GM23248 (cell line): ENCODE results near the gene DEPP1. TPM values are rescaled to one million over a fixed set of nuclear protein-coding genes. Genes with fewer than 3 reads are reported as not detected.

Source experiments
- DNase-seq: peaks from one replicate; pipeline ENCODE4 v3.0.0-alpha.2; 2015
- H2AFZ ChIP-seq: fragments of 200-600 bp; sonication (generic); 2 replicates; pipeline ENCODE4 v1.6.1; 2016; ENCODE audit warnings: antibody characterized with exemption
- H3F3A ChIP-seq: fragments of 200-600 bp; sonication (generic); 2 replicates; pipeline ENCODE4 v1.6.1; 2016; ENCODE audit warnings: mild to moderate bottlenecking, antibody characterized with exemption, mixed run types; ENCODE audit not compliant: insufficient read depth
- H3K27ac ChIP-seq: fragments of 200-600 bp; sonication (generic); 2 replicates; pipeline ENCODE4 v1.5.1; 2016; ENCODE audit warnings: mild to moderate bottlenecking
- H3K27me3 ChIP-seq: fragments of 200-600 bp; sonication (generic); replicated peaks from 2 replicates; pipeline ENCODE4 v1.6.1; 2016; ENCODE audit warnings: mild to moderate bottlenecking; ENCODE audit not compliant: insufficient read depth
- H3K36me3 ChIP-seq: fragments of 200-600 bp; sonication (generic); 2 replicates; pipeline ENCODE4 v1.6.1; 2016; ENCODE audit warnings: low read depth, mild to moderate bottlenecking
- H3K4me1 ChIP-seq: fragments of 200-600 bp; sonication (generic); 2 replicates; pipeline ENCODE4 v1.6.1; 2016; ENCODE audit warnings: mild to moderate bottlenecking; ENCODE audit not compliant: insufficient read depth
- H3K4me2 ChIP-seq: fragments of 200-600 bp; sonication (generic); one replicate; pipeline ENCODE4 v1.6.1; 2016; ENCODE audit warnings: mild to moderate bottlenecking; ENCODE audit not compliant: unreplicated experiment
- H3K4me3 ChIP-seq: fragments of 200-600 bp; sonication (generic); 2 replicates; pipeline ENCODE4 v1.5.1; 2016; ENCODE audit warnings: mild to moderate bottlenecking
- H3K79me2 ChIP-seq: fragments of 200-600 bp; sonication (generic); 2 replicates; pipeline ENCODE4 v1.6.1; 2016; ENCODE audit warnings: mild to moderate bottlenecking; ENCODE audit not compliant: insufficient read depth
- H3K9ac ChIP-seq: fragments of 200-600 bp; sonication (generic); 2 replicates; pipeline ENCODE4 v1.6.1; 2016; ENCODE audit warnings: mild to moderate bottlenecking
- H3K9me2 ChIP-seq: fragments of 200-600 bp; sonication (generic); 2 replicates; pipeline ENCODE4 v1.6.1; 2016; ENCODE audit warnings: mixed run types, mild to moderate bottlenecking, moderate library complexity; ENCODE audit not compliant: insufficient read depth
- H3K9me3 ChIP-seq: fragments of 200-600 bp; sonication (generic); one replicate; pipeline ENCODE4 v1.6.1; 2017; ENCODE audit warnings: low read depth
- H4K20me1 ChIP-seq: fragments of 200-600 bp; sonication (generic); 2 replicates; pipeline ENCODE4 v1.6.0; 2016; ENCODE audit not compliant: insufficient read depth
- EZH2 ChIP-seq: fragments of 200-600 bp; sonication (generic); IDR thresholded peaks from 2 replicates; pipeline ENCODE4 v1.6.1; 2018; ENCODE audit warnings: antibody characterized with exemption, mild to moderate bottlenecking; ENCODE audit not compliant: insufficient read depth, poor library complexity, severe bottlenecking
- EZH2phosphoT487 ChIP-seq: fragments of 200-600 bp; sonication (generic); IDR thresholded peaks from 2 replicates; pipeline ENCODE4 v1.6.1; 2018; ENCODE audit warnings: antibody characterized with exemption, moderate library complexity, mild to moderate bottlenecking, low read depth; ENCODE audit not compliant: insufficient read depth
- WGBS, 2 experiments: methylation state at CpG; one replicate each; pipeline ENCODE4 v1.1.6; 2015 to 2017; ENCODE audit warnings: low lambda C conversion rate in 2 of 2, low coverage in 1 of 2; ENCODE audit errors: missing lambda C conversion rate in 2 of 2; 5-methylcytosine and 5-hydroxymethylcytosine counted together
- in situ Hi-C: fragments of 300-500 bp; cut with MboI; formaldehyde crosslinking; loops from 2 replicates; pipeline ENCODE4 v1.15.0; 2020
- polyA plus RNA-seq: library from polyadenylated mRNA; unstranded; fragments of >200 nt; fragmentation: Nextera tagmentation; extraction: Ambion mirVana; gene quantifications from 2 replicates; pipeline ENCODE4 v1.2.1, GENCODE V29; 2016
- total RNA-seq: library from RNA; depleted of rRNA; stranded (reverse); fragments of >200 nt; shearing (Covaris generic); gene quantifications from 2 replicates; pipeline ENCODE4 v1.2.3, GENCODE V29; 2014

DEPP1 gene
- total and polyA plus RNA-seq, 2 experiments from 2014 or later = 10.1 to 10.2 TPM

DNA sequence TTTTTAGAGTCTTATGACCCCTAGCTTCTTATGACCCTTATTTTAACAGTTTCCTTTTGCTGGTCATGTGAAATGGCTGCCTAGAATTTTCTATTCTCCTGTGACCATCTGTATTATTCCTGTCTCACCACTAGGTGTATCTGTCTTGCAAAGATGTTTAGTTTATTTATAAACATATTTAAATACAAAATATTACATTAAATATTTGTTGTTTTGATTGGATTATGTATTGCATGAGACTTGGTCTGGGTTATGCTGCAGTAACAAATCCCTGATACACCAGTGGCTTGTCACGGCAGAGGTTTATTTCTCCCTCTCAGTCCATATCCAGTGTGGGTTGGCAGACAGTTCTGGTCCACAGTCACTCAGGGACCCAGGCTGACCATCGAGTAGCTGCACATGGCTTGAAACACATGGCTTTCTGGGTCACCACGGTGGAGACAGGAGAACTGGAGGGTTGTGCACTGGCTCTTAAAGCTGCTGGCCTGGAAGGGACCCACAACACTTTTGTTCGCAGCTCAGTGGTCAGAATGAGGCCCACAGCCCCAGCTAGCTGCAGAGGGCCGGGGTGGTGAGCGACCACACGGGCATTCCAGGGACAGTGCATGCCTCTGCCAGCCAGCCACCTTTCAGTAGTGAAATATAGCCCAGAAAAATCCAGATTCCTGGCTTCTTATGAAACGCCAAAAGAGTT is 11.6 kb downstream of the DEPP1 start:
- no peaks in the 10 kb centered on the region for H3K79me2 ChIP-seq
- H3K9me2 ChIP-seq = no peaks in the 10 kb centered on the region
- in situ Hi-C loops = no loop called here
- H3K27me3 ChIP-seq = no peaks in the 10 kb centered on the region
- no peak overlapping the region for H3K4me3 ChIP-seq
- H2AFZ ChIP-seq = no peak overlapping the region
- no peak for TF ChIP-seq EZH2phosphoT487
- TF ChIP-seq EZH2 = no peak
- no peak overlapping the region for H3K9ac ChIP-seq
- no peak for DNase-seq
- no peaks in the 10 kb centered on the region for H4K20me1 ChIP-seq
- H3K4me1 ChIP-seq = no peaks in the 10 kb centered on the region
- H3K27ac ChIP-seq = no peak overlapping the region
- no peaks in the 10 kb centered on the region for H3K9me3 ChIP-seq
- no peak overlapping the region for H3K4me2 ChIP-seq
- 84 to 91% methylated on average over 8 of the region's 8 CpGs for WGBS, 2 experiments
- H3K36me3 ChIP-seq = no peaks in the 10 kb centered on the region
- no peaks in the 10 kb centered on the region for H3F3A ChIP-seq

DNA sequence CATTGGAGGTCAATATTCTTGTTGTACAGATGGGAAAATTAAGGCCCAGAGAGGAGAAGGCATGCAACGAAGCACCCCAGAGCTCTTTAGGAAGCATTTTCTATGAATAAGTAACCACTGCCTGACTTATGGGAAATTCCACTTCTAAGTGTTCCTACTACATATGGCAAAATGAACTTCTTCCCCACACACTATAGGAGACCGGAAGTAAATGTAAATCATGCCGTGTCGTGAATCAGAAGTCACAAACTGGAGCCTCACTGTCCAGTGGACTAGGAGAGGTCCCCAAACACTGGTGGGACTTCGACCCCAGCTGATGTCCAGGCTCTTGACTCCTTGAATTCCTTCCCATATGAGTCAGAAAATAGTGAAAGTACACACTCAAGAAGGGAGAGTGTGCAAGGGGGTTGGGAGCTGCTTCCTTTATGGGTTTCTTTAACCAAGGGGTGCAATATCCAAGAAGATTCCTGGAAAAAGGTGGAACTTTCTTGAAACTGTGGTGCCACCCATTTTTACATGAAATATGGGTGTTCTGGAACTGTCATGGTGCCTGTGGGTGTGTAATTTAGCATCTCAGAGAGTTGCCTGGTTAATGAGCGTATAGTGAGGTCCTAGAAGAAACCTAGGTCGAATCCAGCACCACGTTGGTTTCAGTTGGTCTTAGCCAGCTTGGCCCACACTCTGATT is 12.3 kb downstream of the DEPP1 start:
- Histone ChIP-seq H3K27me3 (no peaks in the 10 kb centered on the region), H3K4me1 (no peaks in the 10 kb centered on the region), H2AFZ (no peak overlapping the region), H3K36me3 (no peaks in the 10 kb centered on the region), H3K9me3 (no peaks in the 10 kb centered on the region), H3F3A (no peaks in the 10 kb centered on the region), H3K27ac (no peak overlapping the region), H3K79me2 (no peaks in the 10 kb centered on the region), H3K9me2 (no peaks in the 10 kb centered on the region), H3K4me2 (no peak overlapping the region), H3K4me3 (no peak overlapping the region), H4K20me1 (no peaks in the 10 kb centered on the region), H3K9ac (no peak overlapping the region)
- TF ChIP-seq EZH2phosphoT487 = no peak
- TF ChIP-seq EZH2 = no peak
- in situ Hi-C loops = no loop called here
- 79 to 80% methylated on average over 8 of the region's 8 CpGs for WGBS, 2 experiments
- no peak for DNase-seq

DNA sequence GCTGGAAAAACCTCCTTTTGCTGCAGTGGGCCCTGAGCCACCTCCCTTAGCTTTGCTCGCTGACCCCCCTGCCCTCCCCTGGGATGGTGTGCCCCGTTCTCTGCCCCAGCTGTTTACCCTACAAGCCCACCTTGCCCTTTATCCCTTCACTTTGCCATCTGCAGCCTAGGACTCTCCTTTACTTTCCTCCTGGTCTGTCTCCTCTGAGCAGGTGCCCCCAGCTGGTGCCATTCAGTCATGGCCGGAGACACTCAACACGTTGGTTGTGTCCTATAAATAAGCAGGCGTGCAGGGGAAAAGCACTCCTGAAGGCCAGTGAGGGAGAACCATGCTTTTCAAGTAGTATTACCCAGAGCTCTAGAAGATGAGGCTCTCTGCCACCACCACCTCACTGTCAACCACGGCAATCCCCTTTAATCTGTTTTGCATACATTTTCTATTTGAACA is 12.9 kb downstream of the DEPP1 start:
- Histone ChIP-seq H4K20me1 (no peaks in the 10 kb centered on the region), H3K9ac (no peak overlapping the region), H3K79me2 (no peaks in the 10 kb centered on the region), H3K9me3 (no peaks in the 10 kb centered on the region), H3K4me2 (no peak overlapping the region), H3K9me2 (no peaks in the 10 kb centered on the region), H2AFZ (no peak overlapping the region), H3K27me3 (no peaks in the 10 kb centered on the region), H3K27ac (no peak overlapping the region), H3K4me1 (no peaks in the 10 kb centered on the region), H3K4me3 (no peak overlapping the region), H3K36me3 (no peaks in the 10 kb centered on the region), H3F3A (no peaks in the 10 kb centered on the region)
- WGBS, 2 experiments = 85 to 90% methylated on average over 6 of the region's 6 CpGs
- no peak for TF ChIP-seq EZH2
- TF ChIP-seq EZH2phosphoT487 = no peak
- no peak for DNase-seq
- in situ Hi-C loops = no loop called here

DNA sequence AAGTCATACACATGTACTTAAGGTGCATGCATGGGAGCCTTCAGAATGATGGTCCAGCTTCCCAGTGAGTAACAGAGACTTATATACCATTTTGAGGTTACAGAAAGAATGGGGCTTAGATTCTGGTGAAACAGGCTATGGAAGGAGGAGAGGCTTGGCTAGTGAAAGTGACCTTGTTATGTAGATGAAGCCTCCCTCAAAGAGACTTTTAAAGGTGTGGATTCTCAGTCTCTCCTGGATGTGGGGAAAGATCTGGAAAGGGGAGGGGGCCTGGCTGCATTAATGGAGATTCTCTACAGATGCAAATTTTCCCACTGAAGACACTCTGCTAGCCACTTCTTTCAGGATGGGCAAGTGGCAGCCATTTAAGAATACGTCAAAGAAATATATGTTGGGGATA is 13.5 kb downstream of the DEPP1 start:
- WGBS, 2 experiments = 93 to 94% methylated on average over 1 of the region's 1 CpG

More for the DNA sequence above, 13.5 kb downstream of the DEPP1 start:
- no peak overlapping the region for H3K9ac ChIP-seq
- H3K9me3 ChIP-seq = no peaks in the 10 kb centered on the region
- H3K4me3 ChIP-seq = no peak overlapping the region
- H3K79me2 ChIP-seq = no peaks in the 10 kb centered on the region
- H3K4me2 ChIP-seq = no peak overlapping the region
- no peaks in the 10 kb centered on the region for H3K4me1 ChIP-seq
- no peak for DNase-seq
- in situ Hi-C loops = no loop called here
- H3F3A ChIP-seq = no peaks in the 10 kb centered on the region
- no peaks in the 10 kb centered on the region for H3K9me2 ChIP-seq
- TF ChIP-seq EZH2phosphoT487 = no peak
- TF ChIP-seq EZH2 = no peak
- H3K27me3 ChIP-seq = no peaks in the 10 kb centered on the region
- no peaks in the 10 kb centered on the region for H3K36me3 ChIP-seq
- no peak overlapping the region for H2AFZ ChIP-seq
- no peaks in the 10 kb centered on the region for H4K20me1 ChIP-seq
- no peak overlapping the region for H3K27ac ChIP-seq
